Liver (tissue), 9 donors: Measurements from ENCODE around the gene AEBP1. TPM values are rescaled to one million over a fixed set of nuclear protein-coding genes. Genes with fewer than 3 reads are reported as not detected.

ENCODE experiments used
- DNase-seq: peaks from one replicate; pipeline ENCODE4 v3.0.0-alpha.2; 2017; ENCODE audit warnings: low spot score
- H3K27ac ChIP-seq, 2 donors: one replicate each; pipeline ENCODE4 v1.7.0; 2013; ENCODE audit warnings: inconsistent platforms in 2 of 2, low read length in 2 of 2, control low read depth in 1 of 2, low read depth in 1 of 2, mild to moderate bottlenecking in 1 of 2
- H3K27me3 ChIP-seq, 4 donors: one replicate each; pipeline versions ENCODE4 v1.6.1 to v1.7.0; 2013; ENCODE audit warnings: low read length in 3 of 4, inconsistent platforms in 1 of 4, mild to moderate bottlenecking in 1 of 4, moderate library complexity in 1 of 4; ENCODE audit not compliant: control insufficient read depth in 4 of 4, insufficient read depth in 4 of 4
- H3K36me3 ChIP-seq, 4 donors: one replicate each; pipeline versions ENCODE4 v1.6.1 to v1.7.0; 2013; ENCODE audit warnings: low read length in 3 of 4, mild to moderate bottlenecking in 3 of 4, low read depth in 1 of 4, moderate library complexity in 1 of 4; ENCODE audit not compliant: control insufficient read depth in 4 of 4, insufficient read depth in 3 of 4
- H3K4me1 ChIP-seq, 4 donors: one replicate each; pipeline versions ENCODE4 v1.6.1 to v1.7.0; 2013; ENCODE audit warnings: low read length in 3 of 4, mild to moderate bottlenecking in 3 of 4, moderate library complexity in 1 of 4; ENCODE audit not compliant: control insufficient read depth in 4 of 4, insufficient read depth in 4 of 4
- H3K4me3 ChIP-seq, 3 donors: one replicate each; pipeline versions ENCODE4 v1.6.1 to v1.7.0; 2013; ENCODE audit warnings: low read length in 3 of 3, control low read depth in 1 of 3, low read depth in 1 of 3, mild to moderate bottlenecking in 1 of 3
- H3K9ac ChIP-seq, 2 donors: one replicate each; pipeline ENCODE4 v1.7.0; 2013; ENCODE audit warnings: low read length in 2 of 2, mild to moderate bottlenecking in 2 of 2, moderate library complexity in 2 of 2, control low read depth in 1 of 2, low read depth in 1 of 2
- H3K9me3 ChIP-seq, 4 donors: one replicate each; pipeline versions ENCODE4 v1.6.1 to v1.7.0; 2013; ENCODE audit warnings: low read length in 3 of 4; ENCODE audit not compliant: control insufficient read depth in 4 of 4
- EGR1 ChIP-seq, 2 donors: IDR thresholded peaks; 2 replicates each; pipeline ENCODE4 v1.6.1; 2016 to 2018; ENCODE audit warnings: antibody characterized with exemption in 2 of 2, low read depth in 2 of 2
- FOXA2 ChIP-seq: IDR thresholded peaks from 2 replicates; pipeline ENCODE4 v1.6.1; 2016; ENCODE audit warnings: antibody characterized with exemption
- GABPA ChIP-seq, 2 donors: IDR thresholded peaks in 1 of 2; conservative IDR thresholded peaks in 1 of 2; 2 replicates each; pipeline ENCODE4 v1.6.1; 2016; ENCODE audit warnings: antibody characterized with exemption in 2 of 2, mild to moderate bottlenecking in 1 of 2, moderate library complexity in 1 of 2
- HNF4A ChIP-seq, 2 donors: conservative IDR thresholded peaks; 2 replicates each; pipeline ENCODE4 v1.6.1; 2016; ENCODE audit warnings: antibody characterized with exemption in 2 of 2, mild to moderate bottlenecking in 2 of 2
- JUND ChIP-seq, 2 donors: IDR thresholded peaks; 2 replicates each; pipeline ENCODE4 v1.6.1; 2016; ENCODE audit warnings: antibody characterized with exemption in 2 of 2
- RAD21 ChIP-seq, 2 donors: IDR thresholded peaks; 2 replicates each; pipeline ENCODE4 v1.6.1; 2016; ENCODE audit warnings: antibody characterized with exemption in 2 of 2, mild to moderate bottlenecking in 2 of 2
- RXRA ChIP-seq, 2 donors: IDR thresholded peaks; 2 replicates each; pipeline ENCODE4 v1.6.1; 2017 to 2018; ENCODE audit warnings: antibody characterized with exemption in 2 of 2, mild to moderate bottlenecking in 1 of 2
- SP1 ChIP-seq: IDR thresholded peaks from 2 replicates; pipeline ENCODE4 v1.6.1; 2018; ENCODE audit warnings: antibody characterized with exemption, mild to moderate bottlenecking
- YY1 ChIP-seq: IDR thresholded peaks from 2 replicates; pipeline ENCODE4 v1.6.1; 2016; ENCODE audit warnings: antibody characterized with exemption, mild to moderate bottlenecking
- WGBS: extraction: QIAGEN DNeasy Blood & Tissue Kit; methylation state at CpG from one replicate; pipeline ENCODE4 v1.1.7; 2013; 5-methylcytosine and 5-hydroxymethylcytosine counted together
- polyA plus RNA-seq, 2 donors: library from polyadenylated mRNA; stranded (reverse) in 1 of 2; unstranded in 1 of 2; fragments of 200-250 nt in 1 of 2; fragments of >200 nt in 1 of 2; fragmentation: Nextera tagmentation in 1 of 2; extraction: Ambion mirVana in 1 of 2; gene quantifications; one replicate each; pipeline versions ENCODE4 v1.2.1 to v1.2.3, GENCODE V29; 2013 to 2015
- total RNA-seq, 2 donors: library from RNA; depleted of rRNA; stranded (reverse); fragments of >200 nt; gene quantifications; one replicate each; pipeline ENCODE4 v1.2.3, GENCODE V29; 2014
- TF ChIP-seq, protein P1 (sequence below): fragments of 150-350 bp; IDR thresholded peaks from 2 replicates; pipeline ENCODE4 v1.5.1; 2017; ENCODE audit warnings: improper control_type of control experiment, low read depth, low read length; ENCODE audit not compliant: missing input control
- TF ChIP-seq, protein P2 (sequence below): IDR thresholded peaks from 2 replicates; pipeline ENCODE4 v1.6.1; 2016; ENCODE audit warnings: antibody characterized with exemption, mild to moderate bottlenecking
- TF ChIP-seq, protein P3 (sequence below): IDR thresholded peaks from 2 replicates; pipeline ENCODE4 v1.6.1; 2016; ENCODE audit warnings: antibody characterized with exemption
- donor health status: healthy.
- donor health status: healthy.
- donor health status: healthy.
- donor health status: healthy.
- donor health status: healthy.

The AEBP1 gene
- total and polyA plus RNA-seq, 4 donors: 3.4 to 13.3 (median 7.7) TPM

DNA sequence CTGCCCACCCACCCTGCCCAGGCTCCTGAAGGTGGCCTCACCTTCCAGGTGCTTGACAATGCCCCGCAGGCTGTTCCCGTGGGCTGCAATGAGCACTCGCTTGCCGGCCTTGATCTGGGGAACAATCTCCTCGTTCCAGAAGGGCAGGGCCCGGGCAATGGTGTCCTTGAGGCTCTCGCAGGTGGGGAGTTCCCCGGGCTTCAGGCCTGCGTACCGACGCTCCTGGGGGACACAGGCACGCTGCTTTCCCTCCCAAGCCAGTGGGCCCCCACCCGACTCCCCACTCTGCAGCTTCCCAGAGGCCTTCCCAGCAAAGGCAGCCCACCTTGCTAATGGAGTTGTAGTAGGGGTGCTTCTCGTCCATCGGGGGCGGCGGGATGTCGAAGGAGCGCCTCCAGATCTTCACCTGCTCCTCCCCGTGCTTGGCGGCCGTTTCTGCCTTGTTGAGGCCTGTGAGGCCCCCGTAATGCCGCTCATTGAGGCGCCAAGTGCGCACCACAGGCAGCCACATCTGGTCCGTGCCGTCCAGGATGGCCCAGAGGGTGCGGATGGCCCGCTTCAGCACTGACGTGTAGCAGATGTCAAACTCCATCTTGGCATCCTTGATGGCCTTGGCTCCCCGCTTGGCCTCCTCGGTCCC is 39.2 kb upstream of the AEBP1 start (continued):
- TF ChIP-seq, protein P1, sequence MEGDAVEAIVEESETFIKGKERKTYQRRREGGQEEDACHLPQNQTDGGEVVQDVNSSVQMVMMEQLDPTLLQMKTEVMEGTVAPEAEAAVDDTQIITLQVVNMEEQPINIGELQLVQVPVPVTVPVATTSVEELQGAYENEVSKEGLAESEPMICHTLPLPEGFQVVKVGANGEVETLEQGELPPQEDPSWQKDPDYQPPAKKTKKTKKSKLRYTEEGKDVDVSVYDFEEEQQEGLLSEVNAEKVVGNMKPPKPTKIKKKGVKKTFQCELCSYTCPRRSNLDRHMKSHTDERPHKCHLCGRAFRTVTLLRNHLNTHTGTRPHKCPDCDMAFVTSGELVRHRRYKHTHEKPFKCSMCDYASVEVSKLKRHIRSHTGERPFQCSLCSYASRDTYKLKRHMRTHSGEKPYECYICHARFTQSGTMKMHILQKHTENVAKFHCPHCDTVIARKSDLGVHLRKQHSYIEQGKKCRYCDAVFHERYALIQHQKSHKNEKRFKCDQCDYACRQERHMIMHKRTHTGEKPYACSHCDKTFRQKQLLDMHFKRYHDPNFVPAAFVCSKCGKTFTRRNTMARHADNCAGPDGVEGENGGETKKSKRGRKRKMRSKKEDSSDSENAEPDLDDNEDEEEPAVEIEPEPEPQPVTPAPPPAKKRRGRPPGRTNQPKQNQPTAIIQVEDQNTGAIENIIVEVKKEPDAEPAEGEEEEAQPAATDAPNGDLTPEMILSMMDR: no peak
- TF ChIP-seq YY1 (no peak), GABPA (IDR thresholded peaks at IDR 0.05 in 1 of 2, conservative IDR thresholded peaks at IDR 0.05 in 1 of 2) (no peak)

DNA sequence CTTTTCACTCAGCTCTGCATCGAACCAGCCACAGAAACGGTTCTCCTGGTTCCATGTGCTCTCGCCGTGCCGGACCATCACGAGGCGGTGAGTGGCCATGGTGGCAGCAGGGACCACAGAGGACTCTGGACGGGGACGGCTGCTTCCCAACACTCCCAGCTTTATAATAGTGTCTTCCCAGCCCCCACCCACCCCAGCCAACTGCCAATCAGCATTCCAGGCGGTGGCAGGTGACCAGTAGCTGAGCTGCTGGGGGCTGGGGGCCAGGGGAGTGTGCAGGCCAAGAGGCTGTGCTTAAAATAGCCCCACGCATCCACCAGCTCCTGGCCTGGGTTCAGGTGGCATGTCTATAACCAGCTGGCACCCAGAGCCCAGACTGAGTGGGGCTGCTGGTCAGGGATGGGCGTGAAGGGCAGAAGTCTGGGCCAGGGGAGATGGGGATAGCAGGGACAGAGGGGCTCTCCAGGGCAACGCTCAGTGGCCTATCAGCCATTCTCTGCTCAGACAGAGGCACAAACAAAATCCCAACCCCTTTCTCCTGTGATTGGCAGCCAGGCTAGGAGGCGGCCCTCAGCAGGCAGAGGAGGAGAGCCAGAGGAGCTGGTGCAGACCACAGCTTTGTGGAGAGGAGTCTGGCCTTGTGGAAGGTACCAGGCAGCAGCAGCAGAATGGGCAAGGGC is 38.6 kb upstream of the AEBP1 start, which contains the start of gene PGAM2:
TSS of gene PGAM2 (minus strand) at position 137 of the 680 bp plus-strand sequence. CDS start at position 99, 38 bp downstream.
- no peak for TF ChIP-seq YY1
- no peak for TF ChIP-seq JUND (IDR thresholded peaks at IDR 0.05)
- TF ChIP-seq RAD21 (IDR thresholded peaks at IDR 0.05): no peak
- TF ChIP-seq, protein P2, sequence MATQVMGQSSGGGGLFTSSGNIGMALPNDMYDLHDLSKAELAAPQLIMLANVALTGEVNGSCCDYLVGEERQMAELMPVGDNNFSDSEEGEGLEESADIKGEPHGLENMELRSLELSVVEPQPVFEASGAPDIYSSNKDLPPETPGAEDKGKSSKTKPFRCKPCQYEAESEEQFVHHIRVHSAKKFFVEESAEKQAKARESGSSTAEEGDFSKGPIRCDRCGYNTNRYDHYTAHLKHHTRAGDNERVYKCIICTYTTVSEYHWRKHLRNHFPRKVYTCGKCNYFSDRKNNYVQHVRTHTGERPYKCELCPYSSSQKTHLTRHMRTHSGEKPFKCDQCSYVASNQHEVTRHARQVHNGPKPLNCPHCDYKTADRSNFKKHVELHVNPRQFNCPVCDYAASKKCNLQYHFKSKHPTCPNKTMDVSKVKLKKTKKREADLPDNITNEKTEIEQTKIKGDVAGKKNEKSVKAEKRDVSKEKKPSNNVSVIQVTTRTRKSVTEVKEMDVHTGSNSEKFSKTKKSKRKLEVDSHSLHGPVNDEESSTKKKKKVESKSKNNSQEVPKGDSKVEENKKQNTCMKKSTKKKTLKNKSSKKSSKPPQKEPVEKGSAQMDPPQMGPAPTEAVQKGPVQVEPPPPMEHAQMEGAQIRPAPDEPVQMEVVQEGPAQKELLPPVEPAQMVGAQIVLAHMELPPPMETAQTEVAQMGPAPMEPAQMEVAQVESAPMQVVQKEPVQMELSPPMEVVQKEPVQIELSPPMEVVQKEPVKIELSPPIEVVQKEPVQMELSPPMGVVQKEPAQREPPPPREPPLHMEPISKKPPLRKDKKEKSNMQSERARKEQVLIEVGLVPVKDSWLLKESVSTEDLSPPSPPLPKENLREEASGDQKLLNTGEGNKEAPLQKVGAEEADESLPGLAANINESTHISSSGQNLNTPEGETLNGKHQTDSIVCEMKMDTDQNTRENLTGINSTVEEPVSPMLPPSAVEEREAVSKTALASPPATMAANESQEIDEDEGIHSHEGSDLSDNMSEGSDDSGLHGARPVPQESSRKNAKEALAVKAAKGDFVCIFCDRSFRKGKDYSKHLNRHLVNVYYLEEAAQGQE: no peak
- TF ChIP-seq EGR1 (IDR thresholded peaks at IDR 0.05; ENCODE audit: low read depth in 2 of 2): no peak
- TF ChIP-seq, protein P3, sequence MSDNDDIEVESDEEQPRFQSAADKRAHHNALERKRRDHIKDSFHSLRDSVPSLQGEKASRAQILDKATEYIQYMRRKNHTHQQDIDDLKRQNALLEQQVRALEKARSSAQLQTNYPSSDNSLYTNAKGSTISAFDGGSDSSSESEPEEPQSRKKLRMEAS: no peak
- TF ChIP-seq FOXA2: no peak
- no peak for TF ChIP-seq GABPA (IDR thresholded peaks at IDR 0.05 in 1 of 2, conservative IDR thresholded peaks at IDR 0.05 in 1 of 2)
- no peak for TF ChIP-seq HNF4A (conservative IDR thresholded peaks at IDR 0.05)
- no peak for TF ChIP-seq RXRA (IDR thresholded peaks at IDR 0.05)
- Histone ChIP-seq H3K4me3 (no peak within 1 kb of the TSS), H3K9me3 (no peaks in the 10 kb centered on the region), H3K27me3 (no peaks in the 10 kb centered on the region), H3K27ac (no peak within 1 kb of the TSS), H3K4me1 (peaks cover 10 to 28% (median 20%) of the 10 kb centered on the region in 4 donors), H3K36me3 (peaks cover 0 to 9% (median 2%) of the 10 kb centered on the region in 4 donors), H3K9ac (no peak within 1 kb of the TSS)
- DNase-seq: no peak
- 38% methylated on average over 14 of the region's 14 CpGs for WGBS

DNA sequence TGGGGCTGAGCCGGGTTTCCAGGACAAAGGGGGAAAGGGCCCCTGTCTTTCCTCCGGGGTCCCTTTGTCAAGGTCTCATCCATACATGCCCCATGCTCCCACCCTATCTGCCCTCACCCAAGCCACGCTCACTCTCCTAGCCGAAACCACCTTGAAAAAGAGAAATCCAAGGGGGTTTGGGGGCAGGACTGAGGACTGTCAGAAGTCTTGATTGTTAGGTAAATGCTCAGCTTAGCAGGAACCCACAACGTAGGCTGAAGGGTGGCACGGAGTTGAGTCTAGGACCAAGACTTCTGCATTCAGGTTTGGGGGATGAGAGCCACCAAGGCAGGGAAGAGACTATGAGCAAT is 38.1 kb upstream of the AEBP1 start:
- H3K9ac ChIP-seq: no peak overlapping the region
- no peak for TF ChIP-seq SP1
- TF ChIP-seq, protein P1: no peak
- TF ChIP-seq, protein P3: no peak
- no peak for TF ChIP-seq RXRA (IDR thresholded peaks at IDR 0.05)
- no peak for DNase-seq
- no peak overlapping the region for H3K4me3 ChIP-seq
- H3K27ac ChIP-seq: no peak overlapping the region
- H3K27me3 ChIP-seq: no peaks in the 10 kb centered on the region
- H3K4me1 ChIP-seq: peaks cover 10 to 28% (median 20%) of the 10 kb centered on the region in 4 donors
- 64% methylated on average over 6 of the region's 6 CpGs for WGBS
- no peaks in the 10 kb centered on the region for H3K9me3 ChIP-seq
- peaks cover 0 to 4% (median 2%) of the 10 kb centered on the region in 4 donors for H3K36me3 ChIP-seq
